A673 (cell line): Measurements from ENCODE around the gene CPXM1.

Experiments
- CTCF ChIP-seq: fragments of 300-800, 200-600 bp; sonication (generic); conservative IDR thresholded peaks from 2 replicates; pipeline ENCODE4 v1.5.1; 2017; ENCODE audit warnings: low read depth, mild to moderate bottlenecking, antibody characterized with exemption, low read length, moderate library complexity, mixed read lengths
- EZH2 ChIP-seq: fragments of 200-600 bp; sonication (generic); IDR thresholded peaks from 2 replicates; pipeline ENCODE4 v1.6.1; 2017; ENCODE audit warnings: borderline replicate concordance, low read depth, mild to moderate bottlenecking, mixed read lengths, antibody characterized with exemption, low read length; ENCODE audit not compliant: poor library complexity, severe bottlenecking

DNA sequence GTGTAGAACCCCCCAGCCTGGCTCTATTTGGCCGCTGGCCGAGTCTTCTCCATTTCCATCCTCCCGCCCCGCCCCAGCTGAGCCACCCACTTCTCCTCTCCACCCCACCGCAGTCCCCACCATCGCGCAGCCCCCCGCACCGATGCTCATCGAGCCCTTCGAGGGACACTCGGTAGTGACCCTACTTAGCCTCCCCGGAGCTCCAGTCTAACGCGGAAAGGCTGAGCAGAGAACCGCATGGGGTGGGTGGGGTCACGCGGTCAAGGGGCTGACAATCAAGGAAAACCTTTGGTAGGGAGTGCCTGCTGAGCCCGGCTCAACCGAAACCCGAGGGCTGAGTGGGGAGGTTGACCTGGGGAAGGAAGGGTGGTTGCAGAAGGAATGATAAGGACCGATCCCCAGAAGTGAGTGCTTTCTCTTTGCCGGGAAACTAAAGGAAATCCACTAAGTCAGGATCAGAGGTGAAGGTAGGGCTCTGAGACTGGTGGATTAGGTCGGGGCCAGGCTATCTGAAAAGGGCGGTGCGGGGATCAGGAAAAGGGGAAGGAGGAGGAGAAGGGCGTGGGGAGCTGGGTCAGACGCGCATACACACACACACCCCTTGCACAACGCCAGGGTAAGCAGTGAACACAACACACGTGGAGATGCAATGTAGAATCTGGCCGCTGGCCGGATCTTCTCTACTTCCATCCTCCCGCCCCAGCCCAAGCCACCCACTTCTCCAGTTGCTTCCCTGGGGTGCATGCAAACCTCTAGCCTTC lies 49.8 kb downstream of the CPXM1 start:
- TF ChIP-seq CTCF: no peak
- TF ChIP-seq EZH2: no peak
